ENCODE measurements around the gene WIPF1.

WIPF1 gene, protein sequence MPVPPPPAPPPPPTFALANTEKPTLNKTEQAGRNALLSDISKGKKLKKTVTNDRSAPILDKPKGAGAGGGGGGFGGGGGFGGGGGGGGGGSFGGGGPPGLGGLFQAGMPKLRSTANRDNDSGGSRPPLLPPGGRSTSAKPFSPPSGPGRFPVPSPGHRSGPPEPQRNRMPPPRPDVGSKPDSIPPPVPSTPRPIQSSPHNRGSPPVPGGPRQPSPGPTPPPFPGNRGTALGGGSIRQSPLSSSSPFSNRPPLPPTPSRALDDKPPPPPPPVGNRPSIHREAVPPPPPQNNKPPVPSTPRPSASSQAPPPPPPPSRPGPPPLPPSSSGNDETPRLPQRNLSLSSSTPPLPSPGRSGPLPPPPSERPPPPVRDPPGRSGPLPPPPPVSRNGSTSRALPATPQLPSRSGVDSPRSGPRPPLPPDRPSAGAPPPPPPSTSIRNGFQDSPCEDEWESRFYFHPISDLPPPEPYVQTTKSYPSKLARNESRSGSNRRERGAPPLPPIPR

DNA sequence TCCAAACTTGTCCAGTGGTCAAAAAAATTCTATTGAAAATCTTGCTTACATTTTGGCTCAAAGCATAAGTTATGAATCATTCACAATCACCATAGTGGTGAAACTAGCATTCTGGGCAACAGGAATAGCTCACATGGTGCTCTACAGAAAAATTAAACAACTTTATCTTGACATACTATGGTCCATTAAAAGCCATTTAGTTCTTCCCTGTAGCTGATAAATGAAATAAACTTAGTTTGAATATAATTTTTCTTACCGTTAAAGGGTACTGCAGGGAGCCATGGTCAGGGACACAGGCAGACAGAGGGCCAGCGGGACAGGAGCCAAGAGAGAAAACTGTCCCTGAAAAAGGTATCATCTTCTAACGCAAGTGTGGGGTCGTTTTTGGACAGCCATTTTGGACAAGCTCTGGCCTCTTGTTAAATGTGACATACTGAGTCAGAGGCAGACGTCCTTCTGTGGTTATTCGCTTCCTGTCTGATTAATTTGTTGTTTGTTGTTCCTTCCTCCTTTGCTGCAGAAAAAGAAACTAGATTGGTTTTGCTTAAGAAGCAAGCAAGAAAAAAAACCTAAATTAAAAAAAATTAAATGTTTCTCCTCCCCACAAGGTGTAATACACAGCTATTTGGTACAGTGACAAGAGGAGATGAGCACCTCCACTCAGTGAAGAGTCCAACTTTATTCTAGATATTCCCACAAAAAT, at the start of gene WIPF1:
Gene WIPF1, minus strand, starts transcription at position 460 of the 703 bp plus-strand sequence. CDS start 12,231 bp downstream, outside the sequence.
- no peak for DNase-seq (ENCODE audit: low spot score)

DNA sequence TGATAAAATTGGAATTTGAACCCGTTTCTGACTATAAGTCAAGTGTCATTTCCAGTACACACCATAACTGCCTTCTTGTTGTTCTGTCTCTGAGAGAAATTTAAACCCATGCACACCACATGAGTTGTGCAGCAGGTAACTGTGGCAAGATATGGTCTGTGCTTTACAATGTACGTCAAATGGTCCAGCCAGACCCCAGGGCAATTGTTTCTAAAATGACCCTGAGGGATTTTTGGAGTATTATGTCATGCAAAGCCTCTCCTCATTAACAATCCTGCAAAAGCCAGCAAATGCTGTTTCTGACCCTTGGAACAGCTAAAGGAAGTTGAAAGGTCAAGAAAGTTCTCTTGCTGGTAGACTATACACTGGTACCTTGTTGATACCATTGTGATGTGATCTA, 47.7 kb upstream of the WIPF1 start:
- no peak for DNase-seq (ENCODE audit: low spot score)

DNA sequence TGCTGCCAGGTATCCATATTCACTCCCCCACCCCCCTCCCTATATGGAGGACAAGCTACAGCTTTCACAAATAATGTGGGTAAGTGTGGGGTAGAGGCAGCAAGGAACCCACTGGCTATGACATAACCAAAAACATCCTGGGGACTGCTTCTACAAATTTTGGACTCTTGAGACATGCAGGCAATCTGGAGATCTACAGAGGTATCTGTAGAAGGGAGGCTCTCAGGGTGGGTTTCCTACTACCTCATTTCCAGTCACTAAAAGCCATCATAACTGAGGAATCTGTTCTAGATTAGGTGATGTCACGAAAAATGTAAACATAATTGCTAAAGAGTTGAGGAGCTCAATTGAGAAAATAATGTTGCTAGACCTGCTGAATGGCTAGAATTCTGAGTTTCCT, 46.8 kb upstream of the WIPF1 start:
- DNase-seq (ENCODE audit: low spot score), result no peak

DNA sequence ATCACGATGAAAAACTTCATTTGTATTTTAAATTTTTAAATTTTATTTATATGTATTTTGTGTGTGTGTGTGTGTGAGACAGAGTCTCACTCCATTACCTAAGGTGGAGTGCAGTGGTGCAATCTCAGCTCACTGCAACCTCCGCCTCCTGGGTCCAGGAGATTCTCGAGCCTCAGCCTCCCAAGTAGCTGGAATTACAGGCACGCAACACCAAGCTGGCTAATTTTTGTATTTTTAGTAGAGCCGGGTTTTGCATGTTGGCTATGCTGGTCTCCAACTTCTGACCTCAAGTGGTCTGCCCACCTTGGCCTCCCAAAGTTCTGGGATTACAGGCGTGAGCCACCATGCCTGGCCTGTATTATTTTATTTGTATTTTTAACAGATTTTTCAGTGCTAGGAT, 45.8 kb upstream of the WIPF1 start:
- DNase-seq (ENCODE audit: low spot score), result no peak

DNA sequence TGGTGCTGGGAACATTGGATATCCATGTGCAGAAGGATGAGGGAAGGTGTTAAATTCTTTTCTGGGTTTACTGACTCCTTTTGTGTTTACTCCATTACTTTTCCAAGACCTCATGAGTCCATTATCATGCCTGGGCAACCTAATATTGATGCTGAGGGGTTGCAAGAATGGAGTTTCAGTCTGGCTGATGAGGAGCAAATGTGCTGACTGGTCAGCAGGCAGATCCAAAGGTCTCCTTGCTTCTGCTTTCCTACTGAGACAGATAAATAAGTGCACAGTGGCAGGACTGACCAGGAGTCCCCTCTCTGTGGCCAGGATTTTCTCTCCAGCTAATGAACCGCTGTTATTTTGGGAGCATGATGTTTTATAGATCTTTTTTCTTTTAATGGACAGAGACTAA, 43.6 kb upstream of the WIPF1 start:
- DNase-seq (ENCODE audit: low spot score), result no peak

DNA sequence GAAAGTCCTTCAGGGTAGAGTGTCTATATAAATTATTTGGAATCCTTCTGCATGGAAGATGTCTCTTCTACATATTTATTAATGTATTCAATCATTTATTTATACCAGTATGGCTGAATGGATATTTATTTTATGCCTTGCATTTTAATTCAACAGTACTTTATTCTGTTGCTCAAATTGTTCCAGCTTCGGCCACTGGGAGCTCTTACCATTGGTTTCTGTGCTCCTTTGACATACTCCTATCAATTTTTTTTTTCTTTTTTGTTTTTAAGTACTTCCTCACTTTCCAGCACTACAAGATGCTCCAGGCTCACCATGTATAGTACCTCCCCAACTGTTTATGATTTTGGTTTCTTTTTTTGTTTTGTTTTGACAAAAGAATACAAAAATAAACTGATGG, 39.4 kb upstream of the WIPF1 start:
- no peak for DNase-seq (ENCODE audit: low spot score)

DNA sequence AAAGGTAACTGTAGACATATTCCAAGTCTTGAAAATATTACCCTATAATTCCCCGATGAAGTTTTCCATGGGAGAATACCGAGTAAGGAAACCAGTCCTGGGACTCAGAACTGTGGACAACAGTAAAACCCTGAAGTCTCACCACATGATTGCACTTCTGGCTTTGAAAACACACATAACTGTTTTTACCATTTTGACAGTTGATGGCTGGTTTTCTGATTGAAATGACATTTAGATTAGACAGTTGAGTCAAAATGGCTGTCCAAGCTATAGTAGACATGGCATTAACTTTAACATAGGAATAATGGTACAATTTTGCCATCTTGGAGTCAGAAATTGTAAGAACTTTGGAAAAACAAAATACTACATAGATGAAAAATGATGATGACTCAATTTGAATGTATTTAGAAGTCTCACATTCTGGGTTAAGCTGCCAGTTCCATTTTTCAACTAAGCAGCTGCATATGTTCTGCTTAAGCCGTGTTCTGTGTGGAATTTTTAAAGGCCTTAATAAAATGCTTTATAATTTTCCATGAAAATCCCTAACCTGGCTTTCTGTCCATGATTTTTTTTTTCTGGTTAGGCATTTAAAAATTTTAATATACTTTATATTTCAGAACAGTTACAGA, 38.3 kb upstream of the WIPF1 start:
- DNase-seq (ENCODE audit: low spot score), result no peak

DNA sequence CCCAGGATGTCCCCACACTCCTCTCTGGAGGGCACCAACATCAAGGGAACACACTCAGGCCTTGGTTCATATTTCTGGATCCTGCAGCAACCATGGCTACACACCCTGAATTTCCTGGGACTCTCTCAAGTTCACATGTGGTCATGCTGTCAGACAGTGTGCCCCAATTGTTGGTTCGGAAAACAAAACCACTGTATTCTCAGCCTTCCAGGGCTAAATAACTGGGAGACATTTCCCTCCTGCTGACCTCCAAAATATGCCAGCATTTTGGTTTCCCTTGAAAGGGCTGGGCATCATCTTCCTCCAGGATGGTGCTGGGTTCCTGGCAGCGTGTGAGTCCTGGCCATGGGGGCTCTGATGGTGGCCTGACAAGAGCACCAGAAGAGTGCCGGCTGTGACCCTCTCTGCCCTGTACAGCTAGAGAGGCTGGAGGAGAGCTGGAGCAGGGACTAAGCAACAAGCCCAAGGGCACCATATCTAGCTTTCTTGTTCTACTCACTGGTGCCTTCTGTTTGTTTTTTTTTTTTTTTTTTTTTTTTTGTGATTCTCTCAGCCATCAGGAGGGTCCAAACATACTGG, 37.5 kb upstream of the WIPF1 start:
- peak; percentile 33 for DNase-seq (ENCODE audit: low spot score)

DNA sequence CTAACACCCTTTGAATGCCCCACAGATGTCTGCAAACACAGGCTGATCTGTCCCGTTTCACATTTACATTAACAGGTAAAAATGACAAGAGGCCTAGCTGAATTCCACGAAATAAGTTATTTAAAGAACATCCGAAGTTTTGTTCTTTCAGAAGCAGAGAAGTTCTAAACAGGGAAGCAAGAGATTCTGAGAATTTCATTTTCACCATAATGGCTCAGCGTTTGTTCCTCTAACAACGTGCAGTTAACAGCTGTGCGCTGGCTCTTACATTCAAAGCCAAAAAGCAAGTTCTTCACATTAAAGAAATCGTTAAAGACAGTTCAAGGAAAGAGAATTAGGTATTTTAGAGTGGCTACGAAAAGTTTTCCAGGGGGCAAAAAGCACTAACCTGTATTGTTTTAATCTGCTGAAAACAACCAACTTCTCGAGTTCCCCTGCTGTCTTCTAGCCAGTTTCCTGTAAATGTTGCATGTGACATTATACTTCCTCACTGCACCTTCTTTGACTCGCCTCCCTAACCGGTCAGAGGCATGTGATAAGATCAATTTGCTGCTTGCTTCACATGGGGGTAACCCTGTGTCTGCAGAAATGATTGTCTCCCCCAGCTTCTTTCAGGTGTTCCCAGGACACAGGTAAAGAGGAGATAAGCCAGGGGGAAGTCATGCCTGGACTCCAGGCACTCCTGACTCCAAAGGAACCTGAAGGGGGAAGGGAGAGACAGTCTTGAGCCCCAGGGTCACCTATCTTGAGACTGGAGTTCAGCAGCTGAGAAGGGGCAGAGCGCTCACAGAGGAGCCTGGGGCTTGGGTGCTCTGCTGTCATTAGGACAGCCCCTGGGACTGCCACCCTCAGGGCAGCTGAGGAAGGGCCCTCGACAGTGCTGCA, 36.8 kb upstream of the WIPF1 start:
- peak; percentile 40 for DNase-seq (ENCODE audit: low spot score)

DNA sequence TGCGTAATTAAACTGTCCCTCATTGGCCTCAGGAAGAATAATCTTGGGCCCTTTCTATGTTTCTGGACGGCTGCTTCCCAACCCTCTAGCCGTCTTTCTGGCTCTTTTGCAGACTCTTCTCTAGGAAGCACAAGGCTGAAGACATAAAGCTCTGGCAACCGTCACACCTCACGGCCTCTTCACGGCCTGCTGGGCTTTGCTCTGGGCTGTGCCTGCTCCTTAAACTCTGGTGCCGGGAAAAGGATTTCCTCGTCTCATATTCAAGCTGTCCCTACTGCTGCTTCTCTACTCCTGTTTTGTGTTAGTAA, 36.0 kb upstream of the WIPF1 start:
- DNase-seq (ENCODE audit: low spot score), result no peak

DNA sequence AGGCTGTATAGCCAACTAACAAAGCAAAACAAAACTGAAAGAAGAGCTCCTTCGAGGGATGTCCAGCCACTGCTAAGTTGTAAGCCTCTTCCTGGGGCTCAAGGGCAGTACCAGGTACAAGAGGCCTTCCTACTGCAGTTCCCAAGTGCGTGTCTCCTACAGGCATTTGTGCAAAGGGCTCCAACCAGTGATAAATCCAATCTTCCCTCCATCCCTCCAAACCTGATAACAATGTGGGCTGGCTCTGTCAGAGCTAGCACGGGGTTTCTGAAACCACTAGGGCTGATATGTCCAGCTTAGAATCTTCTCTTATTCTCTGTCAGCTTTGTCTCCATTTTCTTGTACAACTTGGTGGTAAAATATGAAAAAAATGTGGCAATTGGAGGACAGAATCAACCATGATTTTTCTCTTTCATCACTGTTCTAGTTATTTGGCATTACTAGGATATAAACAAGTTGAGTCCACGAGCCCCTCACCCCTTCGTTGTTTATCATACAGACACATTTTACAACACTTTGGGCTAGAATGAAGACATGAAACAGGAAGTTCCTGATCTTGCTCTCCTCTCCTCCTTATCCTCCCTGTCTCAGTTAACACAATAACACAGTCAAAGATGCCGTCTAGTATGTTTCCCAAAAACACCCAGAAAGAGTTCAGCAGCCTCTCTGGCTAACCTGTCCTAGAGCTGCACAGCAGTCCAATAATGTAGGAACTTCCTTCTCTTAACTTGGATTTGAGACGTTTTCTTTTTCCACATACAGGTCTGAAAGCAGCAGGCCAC, 35.4 kb upstream of the WIPF1 start:
- no peak for DNase-seq (ENCODE audit: low spot score)

DNA sequence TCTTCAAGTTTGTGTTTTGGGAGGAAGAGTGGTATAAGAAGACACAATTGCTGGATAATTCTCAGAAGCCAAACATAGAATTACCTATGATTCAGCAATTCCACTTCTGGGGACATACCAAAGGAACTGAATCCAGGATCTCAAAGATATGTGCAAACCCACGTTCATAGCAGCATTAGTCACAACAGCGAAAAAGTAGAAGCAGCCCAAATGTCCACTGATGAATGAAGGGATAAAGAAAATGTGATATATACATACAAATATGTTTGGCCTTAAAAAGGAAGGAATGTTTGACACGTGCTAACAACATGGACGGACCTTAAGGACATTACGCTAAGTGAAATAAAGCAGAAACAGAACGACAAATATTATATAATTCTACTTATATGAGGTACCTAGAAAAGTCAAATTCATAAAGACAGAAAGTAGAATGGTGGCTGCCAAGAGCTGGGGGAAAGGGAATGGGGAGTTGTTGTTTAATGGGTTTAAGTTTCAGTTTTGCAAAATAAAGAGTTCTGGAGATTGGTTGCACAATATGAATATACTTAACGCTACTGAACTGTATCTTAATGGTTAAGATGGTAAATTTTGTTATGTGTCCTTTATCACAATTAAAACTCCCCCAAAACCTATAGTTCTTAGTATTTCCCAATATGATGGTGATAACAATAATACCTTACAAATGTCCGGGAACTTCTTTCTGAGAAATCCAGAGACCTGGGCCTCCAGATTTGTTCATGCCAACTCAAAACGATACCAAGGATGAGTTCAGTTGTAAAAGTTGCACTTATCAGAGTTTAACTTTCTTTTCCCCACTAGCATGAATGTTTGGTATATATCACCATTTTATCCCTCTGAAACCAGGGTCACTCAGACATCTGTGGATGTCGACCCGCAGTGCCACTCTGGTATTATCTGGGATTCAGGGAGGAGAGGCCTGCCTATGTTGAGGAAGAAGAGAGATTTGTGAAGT, 33.7 kb upstream of the WIPF1 start:
- DNase-seq (ENCODE audit: low spot score), result no peak

DNA sequence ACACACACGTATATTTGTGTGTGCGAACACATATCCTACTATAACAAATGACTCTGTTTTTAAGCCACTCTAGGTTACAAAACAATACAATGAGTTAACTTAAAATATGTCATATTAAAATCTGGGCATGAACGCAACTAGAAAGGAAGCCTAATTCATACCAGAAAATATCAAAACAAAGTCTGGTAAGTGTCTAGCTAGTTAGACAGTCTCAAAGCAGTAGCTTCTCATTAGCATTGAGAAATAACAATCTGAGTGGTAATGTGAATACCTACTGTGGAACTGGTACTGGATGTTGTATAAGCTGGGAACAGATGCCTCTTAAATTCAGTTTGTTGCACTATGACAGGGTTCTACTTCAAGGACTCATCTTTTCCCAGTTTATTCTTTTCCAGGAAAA, 32.5 kb upstream of the WIPF1 start:
- DNase-seq (ENCODE audit: low spot score), result no peak

DNA sequence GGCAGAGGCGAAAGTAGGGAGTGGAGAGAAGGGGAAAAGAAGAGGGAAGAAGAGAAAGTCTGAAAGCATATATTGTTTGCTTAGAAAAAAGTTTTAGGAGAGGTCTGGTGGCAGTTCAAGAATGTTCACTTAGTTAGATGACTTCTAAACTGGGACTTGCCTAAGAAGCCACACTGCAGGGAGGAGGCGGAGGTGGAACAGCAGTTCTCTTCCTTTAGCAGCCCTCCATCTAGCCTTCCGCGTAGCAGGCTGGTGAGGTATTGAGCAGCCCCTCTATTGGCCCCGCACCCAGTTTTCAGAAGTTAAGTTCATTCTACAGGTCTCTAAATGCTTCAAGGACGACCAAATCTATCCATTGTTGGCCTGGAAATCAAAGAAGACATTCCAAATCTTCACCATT, 31.9 kb upstream of the WIPF1 start:
- DNase-seq (ENCODE audit: low spot score), result no peak

DNA sequence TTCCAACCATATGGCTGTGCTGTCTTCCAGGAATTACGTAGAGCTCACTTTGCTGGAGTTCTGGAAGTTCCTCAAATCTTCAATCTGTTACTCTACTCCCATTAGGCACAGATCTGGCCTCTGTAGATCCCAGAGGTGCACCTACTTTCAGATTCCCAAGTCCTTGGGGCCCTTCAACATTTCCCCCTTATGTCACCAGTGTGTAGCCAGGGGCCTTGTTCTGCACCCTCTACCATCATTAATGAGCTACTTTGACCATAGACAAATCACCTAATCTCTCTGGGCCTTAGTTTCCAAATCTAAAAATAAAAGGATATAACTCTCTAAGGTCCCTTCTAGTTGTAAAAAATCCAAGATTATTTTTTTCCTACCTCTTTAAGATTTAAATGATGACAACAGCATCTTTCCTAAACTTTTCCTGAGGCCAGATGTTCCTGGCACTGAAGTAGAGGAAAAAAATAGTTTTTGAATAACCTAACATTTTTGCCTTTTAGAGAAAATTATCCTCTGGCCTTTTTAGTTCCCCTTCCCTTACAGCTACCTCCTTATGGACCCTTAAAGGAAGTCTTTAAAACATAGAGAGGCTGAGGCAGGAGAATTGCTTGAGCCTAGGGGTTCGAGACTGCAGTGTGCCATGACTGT, 31.0 kb upstream of the WIPF1 start:
- DNase-seq (ENCODE audit: low spot score), result no peak

DNA sequence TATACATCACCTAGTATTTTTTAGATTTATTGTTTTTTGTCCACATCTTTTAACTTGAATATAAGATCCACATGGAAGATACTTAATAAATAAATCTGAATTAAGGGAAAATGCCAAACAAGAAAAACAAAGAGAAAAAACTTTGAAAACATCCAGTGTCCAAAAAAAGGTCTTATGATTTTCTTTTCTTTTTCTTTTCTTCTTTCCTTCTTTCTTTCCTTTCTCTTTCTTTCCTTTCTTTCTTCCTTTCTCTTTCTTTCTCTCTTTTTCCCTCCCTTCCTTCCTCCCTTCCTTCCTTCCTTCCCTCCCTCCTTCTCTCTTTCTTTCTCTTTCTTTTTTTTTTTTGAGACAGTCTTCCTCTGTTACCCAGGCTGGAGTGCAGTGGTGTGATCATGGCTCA, 29.6 kb upstream of the WIPF1 start:
- no peak for DNase-seq (ENCODE audit: low spot score)

DNA sequence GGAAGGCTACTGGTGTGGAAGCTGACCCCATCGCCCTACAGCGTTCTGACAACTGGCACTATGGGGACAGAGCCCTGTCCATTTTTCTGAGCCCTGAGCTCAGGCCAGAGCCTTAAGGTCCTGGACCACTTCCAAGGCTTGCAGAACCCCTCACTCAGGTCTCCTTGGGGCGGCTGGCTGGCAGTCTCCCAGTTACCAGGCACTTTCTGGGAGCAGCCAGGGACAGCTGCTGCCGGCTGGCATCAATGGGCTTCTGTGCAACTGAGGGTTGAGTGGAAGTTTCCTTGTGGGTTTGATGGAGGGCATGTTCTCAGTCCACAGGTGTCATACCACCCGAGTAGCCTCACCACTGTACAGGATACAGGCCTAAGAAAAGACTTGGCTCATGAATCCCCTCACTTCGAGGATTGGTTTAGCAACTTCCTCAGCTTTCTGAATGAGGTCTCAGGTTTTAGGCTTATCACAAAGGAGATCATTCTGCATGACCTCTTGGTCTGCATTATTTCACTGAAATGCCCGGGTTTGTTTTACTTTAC, 27.4 kb upstream of the WIPF1 start:
- no peak for DNase-seq (ENCODE audit: low spot score)

DNA sequence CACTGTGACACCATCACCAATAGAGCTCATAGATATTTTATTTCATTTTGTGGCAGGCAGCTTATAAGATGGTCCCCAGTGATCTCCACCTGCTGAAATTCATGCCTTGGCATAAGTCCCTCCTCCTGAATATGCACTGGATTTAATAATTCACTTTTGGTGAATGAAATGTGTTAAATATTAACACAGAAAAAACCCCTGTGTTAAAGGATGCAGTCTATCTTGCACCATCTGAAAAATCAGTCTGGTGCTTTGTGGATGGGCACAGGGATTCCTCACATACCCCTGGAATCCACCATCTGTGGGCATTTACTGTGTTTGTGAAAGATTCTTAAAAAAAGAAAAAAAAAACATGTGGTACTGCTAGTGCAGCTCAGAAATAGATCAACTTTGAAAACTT, 26.1 kb upstream of the WIPF1 start:
- DNase-seq (ENCODE audit: low spot score), result no peak

DNA sequence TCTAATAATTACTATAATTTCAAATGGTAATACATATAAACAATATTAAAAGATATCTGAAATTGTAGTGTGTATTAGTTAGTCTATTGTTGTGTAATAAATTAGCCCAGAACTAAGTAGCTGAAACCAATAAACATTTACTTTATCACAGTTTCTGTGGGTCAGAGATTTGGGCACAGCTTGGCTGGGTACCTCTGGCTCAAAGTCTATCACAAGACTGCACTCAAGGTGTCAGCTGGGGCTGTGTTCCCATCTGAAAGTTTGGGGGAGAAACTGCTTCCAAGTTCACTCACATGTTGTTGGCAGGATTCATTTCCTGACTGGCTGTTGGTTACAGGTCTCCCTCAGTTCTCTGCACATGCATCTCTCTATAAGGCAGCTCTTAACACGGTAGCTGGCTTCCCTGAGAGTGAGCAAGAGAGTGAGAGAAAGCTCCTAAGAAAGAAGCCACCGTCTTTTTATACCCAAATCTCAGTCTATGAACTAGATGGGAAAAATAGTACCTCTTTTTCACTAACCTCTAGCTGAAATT, 25.6 kb upstream of the WIPF1 start:
- no peak for DNase-seq (ENCODE audit: low spot score)

Measured in globus pallidus (tissue), 1 donor.